ENCODE measurements around the gene ZP1.

Gene ZP1

GRCh38 chr11:60842668-60843600 is 24.4 kb upstream of the ZP1 start:
- FAIRE-seq (no peak), DNase-seq (ENCODE audit: low spot score) (no peak)

GRCh38 chr11:60844045-60844869 is 23.1 kb upstream of the ZP1 start:
- DNase-seq (ENCODE audit: low spot score) (no peak), FAIRE-seq (no peak)

- FAIRE-seq (no peak), DNase-seq (ENCODE audit: low spot score) (no peak)
These were observed 22.5 kb upstream of the ZP1 start for GRCh38 chr11:60844870-60845221.

GRCh38 chr11:60845338-60845737 is 22.0 kb upstream of the ZP1 start:
- DNase-seq (ENCODE audit: low spot score) (no peak), FAIRE-seq (no peak)

GRCh38 chr11:60847281-60847680 is 20.1 kb upstream of the ZP1 start:
- DNase-seq (ENCODE audit: low spot score): no peak
- no peak for FAIRE-seq

GRCh38 chr11:60847896-60848295 is 19.4 kb upstream of the ZP1 start:
- DNase-seq (ENCODE audit: low spot score) (no peak), FAIRE-seq (no peak)

- DNase-seq (ENCODE audit: low spot score) (no peak), FAIRE-seq (no peak)
These were observed 18.6 kb upstream of the ZP1 start for GRCh38 chr11:60848714-60849151.

GRCh38 chr11:60849641-60850520 is 17.5 kb upstream of the ZP1 start:
- DNase-seq (ENCODE audit: low spot score): no peak
- no peak for FAIRE-seq

GRCh38 chr11:60851327-60852104 is 15.8 kb upstream of the ZP1 start:
- FAIRE-seq: no peak
- DNase-seq (ENCODE audit: low spot score): no peak

- FAIRE-seq (no peak), DNase-seq (ENCODE audit: low spot score) (no peak)
These were observed 15.0 kb upstream of the ZP1 start for GRCh38 chr11:60852117-60852981.

- FAIRE-seq (no peak), DNase-seq (ENCODE audit: low spot score) (no peak)
These were observed 14.1 kb upstream of the ZP1 start for GRCh38 chr11:60852982-60853950.

- no peak for DNase-seq (ENCODE audit: low spot score)
These were observed 13.0 kb upstream of the ZP1 start for GRCh38 chr11:60854140-60854846.

GRCh38 chr11:60854847-60855725 is 12.3 kb upstream of the ZP1 start:
- DNase-seq (ENCODE audit: low spot score): no peak
- no peak for FAIRE-seq

More at GRCh38 chr11:60854140-60854846, 13.0 kb upstream of the ZP1 start:
- no peak for FAIRE-seq

- FAIRE-seq (no peak), DNase-seq (ENCODE audit: low spot score) (no peak)
These were observed 11.4 kb upstream of the ZP1 start, which contains the start of gene PTGDR2 for GRCh38 chr11:60855726-60856633. Gene PTGDR2 (minus strand): TSS chr11:60855950. CDS start chr11:60853722, 2,228 bp downstream.

- DNase-seq (ENCODE audit: low spot score) (no peak), FAIRE-seq (no peak)
These were observed 9.7 kb upstream of the ZP1 start for GRCh38 chr11:60857378-60858232.

Measured in urothelium cell line (cell line).